Stimulated activated naive CD8-positive, alpha-beta T cell treated with anti-CD3 and anti-CD28 coated beads, Interleukin-15, Interleukin-2, amounts not matched to agents 100 ng/mL and 50 ng/mL, for 24 hours (primary cell): ENCODE data around the gene RIC8A.
"Not testable (repeated sequence)": the region's sequence is repeated elsewhere in the genome, so short reads cannot be mapped to it uniquely, and the experiment has no call there.

Experiments used
- H3K27ac Mint-ChIP-seq: one replicate; pipeline ENCODE4 v1.8.0; 2021; ENCODE audit warnings: mild to moderate bottlenecking, mixed read lengths
- H3K27me3 Mint-ChIP-seq: one replicate; pipeline ENCODE4 v1.8.0; 2021; ENCODE audit warnings: mixed read lengths
- H3K36me3 Mint-ChIP-seq: one replicate; pipeline ENCODE4 v1.8.0; 2021; ENCODE audit warnings: low read depth, mixed read lengths
- H3K4me1 Mint-ChIP-seq: one replicate; pipeline ENCODE4 v1.8.0; 2021; ENCODE audit warnings: low read depth, mixed read lengths
- H3K4me3 Mint-ChIP-seq: one replicate; pipeline ENCODE4 v1.8.0; 2021; ENCODE audit warnings: mild to moderate bottlenecking, mixed read lengths
- H3K9me3 Mint-ChIP-seq: one replicate; pipeline ENCODE4 v1.8.0; 2021; ENCODE audit warnings: mixed read lengths

Gene RIC8A

GRCh38 chr11:236774-237767, 29.6 kb downstream of the RIC8A start, which contains the start of gene PSMD13:
Gene PSMD13, plus strand, starts transcription at chr11:236976. Its CDS starts 74 bp downstream, at chr11:237050.
- Mint-ChIP-seq H3K27me3 (no peaks in the 10 kb centered on the region), H3K4me1 (peaks cover 57% of the 10 kb centered on the region), H3K9me3 (no peaks in the 10 kb centered on the region), H3K4me3 (peak within 1 kb of the TSS; percentile 94), H3K27ac (peak within 1 kb of the TSS; percentile 99), H3K36me3 (peaks cover 35% of the 10 kb centered on the region)

- Mint-ChIP-seq H3K36me3 (peaks cover 48% of the 10 kb centered on the region), H3K27ac (peak overlapping the region; percentile 99), H3K4me1 (peaks cover 65% of the 10 kb centered on the region), H3K4me3 (peak overlapping the region; percentile 94)
- H3K27me3 Mint-ChIP-seq, H3K9me3 Mint-ChIP-seq: not testable (repeated sequence)
These were observed 30.8 kb downstream of the RIC8A start for GRCh38 chr11:238346-238745.

GRCh38 chr11:240315-240714, 32.8 kb downstream of the RIC8A start:
- peaks cover 63% of the 10 kb centered on the region for H3K4me1 Mint-ChIP-seq

GRCh38 chr11:241634-242033, 34.1 kb downstream of the RIC8A start:
- no peaks in the 10 kb centered on the region for H3K27me3 Mint-ChIP-seq
- H3K36me3 Mint-ChIP-seq: peaks cover 77% of the 10 kb centered on the region
- H3K4me3 Mint-ChIP-seq: peak overlapping the region; percentile 37
- H3K4me1 Mint-ChIP-seq: peaks cover 55% of the 10 kb centered on the region
- peak overlapping the region; percentile 89 for H3K27ac Mint-ChIP-seq
- H3K9me3 Mint-ChIP-seq: no peaks in the 10 kb centered on the region

More at GRCh38 chr11:240315-240714, 32.8 kb downstream of the RIC8A start:
- H3K27ac Mint-ChIP-seq: peak overlapping the region; percentile 81
- no peaks in the 10 kb centered on the region for H3K27me3 Mint-ChIP-seq
- peaks cover 66% of the 10 kb centered on the region for H3K36me3 Mint-ChIP-seq
- H3K9me3 Mint-ChIP-seq: no peaks in the 10 kb centered on the region
- peak overlapping the region; percentile 35 for H3K4me3 Mint-ChIP-seq

GRCh38 chr11:244376-244775, 36.9 kb downstream of the RIC8A start:
- no peak overlapping the region for H3K4me3 Mint-ChIP-seq
- H3K27me3 Mint-ChIP-seq: no peaks in the 10 kb centered on the region
- peaks cover 55% of the 10 kb centered on the region for H3K4me1 Mint-ChIP-seq
- H3K36me3 Mint-ChIP-seq: peaks cover 90% of the 10 kb centered on the region
- H3K27ac Mint-ChIP-seq: no peak overlapping the region
- no peaks in the 10 kb centered on the region for H3K9me3 Mint-ChIP-seq

- Mint-ChIP-seq H3K36me3 (peaks cover 86% of the 10 kb centered on the region), H3K27me3 (no peaks in the 10 kb centered on the region), H3K4me3 (no peak overlapping the region), H3K27ac (peak overlapping the region; percentile 80), H3K4me1 (peaks cover 34% of the 10 kb centered on the region), H3K9me3 (no peaks in the 10 kb centered on the region)
These were observed 41.6 kb downstream of the RIC8A start for GRCh38 chr11:249062-249461.

- Mint-ChIP-seq H3K27ac (peak overlapping the region; percentile 52), H3K27me3 (no peaks in the 10 kb centered on the region), H3K9me3 (no peaks in the 10 kb centered on the region), H3K36me3 (peaks cover 76% of the 10 kb centered on the region), H3K4me3 (no peak overlapping the region), H3K4me1 (peaks cover 28% of the 10 kb centered on the region)
These were observed 42.8 kb downstream of the RIC8A start for GRCh38 chr11:250274-250673.

GRCh38 chr11:250740-251299, 43.3 kb downstream of the RIC8A start:
- H3K4me1 Mint-ChIP-seq: peaks cover 28% of the 10 kb centered on the region
- no peak overlapping the region for H3K4me3 Mint-ChIP-seq
- no peaks in the 10 kb centered on the region for H3K27me3 Mint-ChIP-seq
- peaks cover 70% of the 10 kb centered on the region for H3K36me3 Mint-ChIP-seq
- peak overlapping the region; percentile 52 for H3K27ac Mint-ChIP-seq
- H3K9me3 Mint-ChIP-seq: no peaks in the 10 kb centered on the region

GRCh38 chr11:251550-251949, 44.0 kb downstream of the RIC8A start:
- H3K9me3 Mint-ChIP-seq: no peaks in the 10 kb centered on the region
- no peak overlapping the region for H3K27ac Mint-ChIP-seq
- no peak overlapping the region for H3K4me3 Mint-ChIP-seq
- H3K4me1 Mint-ChIP-seq: peaks cover 28% of the 10 kb centered on the region
- peaks cover 65% of the 10 kb centered on the region for H3K36me3 Mint-ChIP-seq
- H3K27me3 Mint-ChIP-seq: no peaks in the 10 kb centered on the region

- Mint-ChIP-seq H3K4me3 (no peak overlapping the region), H3K36me3 (peaks cover 54% of the 10 kb centered on the region), H3K9me3 (no peaks in the 10 kb centered on the region), H3K27ac (no peak overlapping the region), H3K27me3 (no peaks in the 10 kb centered on the region), H3K4me1 (peaks cover 33% of the 10 kb centered on the region)
These were observed 45.2 kb downstream of the RIC8A start for GRCh38 chr11:252666-253065.

- peaks cover 31% of the 10 kb centered on the region for H3K4me1 Mint-ChIP-seq
- peaks cover 48% of the 10 kb centered on the region for H3K36me3 Mint-ChIP-seq
- H3K27ac Mint-ChIP-seq: no peak overlapping the region
- no peaks in the 10 kb centered on the region for H3K27me3 Mint-ChIP-seq
- H3K9me3 Mint-ChIP-seq: no peaks in the 10 kb centered on the region
- no peak overlapping the region for H3K4me3 Mint-ChIP-seq
These were observed 45.8 kb downstream of the RIC8A start for GRCh38 chr11:253160-253885.

GRCh38 chr11:253886-254270, 46.4 kb downstream of the RIC8A start:
- Mint-ChIP-seq H3K4me3 (no peak overlapping the region), H3K27me3 (no peaks in the 10 kb centered on the region), H3K27ac (no peak overlapping the region), H3K4me1 (peaks cover 26% of the 10 kb centered on the region), H3K36me3 (peaks cover 42% of the 10 kb centered on the region), H3K9me3 (no peaks in the 10 kb centered on the region)

- Mint-ChIP-seq H3K36me3 (peaks cover 30% of the 10 kb centered on the region), H3K4me3 (no peak overlapping the region), H3K27me3 (no peaks in the 10 kb centered on the region), H3K27ac (no peak overlapping the region), H3K4me1 (peaks cover 20% of the 10 kb centered on the region), H3K9me3 (no peaks in the 10 kb centered on the region)
These were observed 47.7 kb downstream of the RIC8A start for GRCh38 chr11:255176-255575.

GRCh38 chr11:255816-256215, 48.3 kb downstream of the RIC8A start:
- Mint-ChIP-seq H3K27me3 (no peaks in the 10 kb centered on the region), H3K4me3 (no peak overlapping the region), H3K4me1 (peaks cover 14% of the 10 kb centered on the region), H3K36me3 (peaks cover 25% of the 10 kb centered on the region), H3K27ac (no peak overlapping the region), H3K9me3 (no peaks in the 10 kb centered on the region)
